Effector memory CD8-positive, alpha-beta T cell (primary cell): ENCODE measurements around the gene MMP26.
"Not testable (repeated sequence)": the region's sequence is repeated elsewhere in the genome, so short reads cannot be mapped to it uniquely, and the experiment has no call there.

Experiments used
- ATAC-seq: fragments of 150-1000 bp; cut with Tn5 transposase; replicated peaks from 2 replicates; pipeline ENCODE4 v1.10.0; 2021; ENCODE audit warnings: mild to moderate bottlenecking, moderate library complexity
- DNase-seq, 3 experiments: peaks; one replicate each; pipeline ENCODE4 v3.0.0; 2021
- H3K27ac Mint-ChIP-seq, 2 donors: one replicate each; pipeline ENCODE4 v1.8.0; 2022; ENCODE audit warnings: mild to moderate bottlenecking in 2 of 2, mixed read lengths in 2 of 2, moderate library complexity in 2 of 2
- H3K27me3 Mint-ChIP-seq, 2 donors: one replicate each; pipeline ENCODE4 v1.8.0; 2022; ENCODE audit warnings: mixed read lengths in 2 of 2
- H3K36me3 Mint-ChIP-seq: one replicate; pipeline ENCODE4 v1.8.0; 2022; ENCODE audit warnings: mild to moderate bottlenecking, moderate library complexity, mixed read lengths; ENCODE audit not compliant: insufficient read depth
- H3K4me1 Mint-ChIP-seq, 2 donors: one replicate each; pipeline ENCODE4 v1.8.0; 2022; ENCODE audit warnings: low read depth in 2 of 2, mixed read lengths in 2 of 2
- H3K4me3 Mint-ChIP-seq, 2 donors: one replicate each; pipeline ENCODE4 v1.8.0; 2022; ENCODE audit warnings: mild to moderate bottlenecking in 2 of 2, mixed read lengths in 2 of 2, moderate library complexity in 2 of 2
- H3K9me3 Mint-ChIP-seq, 2 donors: one replicate each; pipeline ENCODE4 v1.8.0; 2022; ENCODE audit warnings: mixed read lengths in 2 of 2

The MMP26 gene

GRCh38 chr11:4695442-4695841 is 9.1 kb upstream of the MMP26 start:
- ATAC-seq (no peak), DNase-seq (no peak)
- Mint-ChIP-seq H3K27ac (no peak overlapping the region), H3K27me3 (peaks cover 10% of the 10 kb centered on the region in 2 donors), H3K4me3 (no peak overlapping the region), H3K9me3 (no peaks in the 10 kb centered on the region), H3K4me1 (peaks cover 2 to 13% of the 10 kb centered on the region in 2 donors), H3K36me3 (no peaks in the 10 kb centered on the region)

GRCh38 chr11:4697585-4697984 is 7.0 kb upstream of the MMP26 start, which contains the start of gene OR51E2:
Gene OR51E2 (minus strand): TSS chr11:4697853. CDS start chr11:4682711, 15,142 bp downstream.
- no peak for DNase-seq
- no peaks in the 10 kb centered on the region for H3K9me3 Mint-ChIP-seq
- H3K27me3 Mint-ChIP-seq = peaks cover 0 to 6% of the 10 kb centered on the region in 2 donors
- no peaks in the 10 kb centered on the region for H3K36me3 Mint-ChIP-seq
- H3K27ac Mint-ChIP-seq = peak within 1 kb of the TSS in 1 of 2 donors; percentile 47
- H3K4me1 Mint-ChIP-seq = peaks cover 2 to 13% of the 10 kb centered on the region in 2 donors
- no peak for ATAC-seq
- H3K4me3 Mint-ChIP-seq = no peak within 1 kb of the TSS

- H3K4me1 Mint-ChIP-seq = peaks cover 2 to 13% of the 10 kb centered on the region in 2 donors
- H3K36me3 Mint-ChIP-seq = no peaks in the 10 kb centered on the region
- H3K4me3 Mint-ChIP-seq = peak overlapping the region in 1 of 2 donors; percentile 20
- DNase-seq = no peak
- peaks cover 0 to 6% of the 10 kb centered on the region in 2 donors for H3K27me3 Mint-ChIP-seq
- ATAC-seq = peak; percentile 63
- H3K27ac Mint-ChIP-seq = peak overlapping the region in 1 of 2 donors; percentile 7
- no peaks in the 10 kb centered on the region for H3K9me3 Mint-ChIP-seq
Measured at GRCh38 chr11:4699697-4700435, 4.7 kb upstream of the MMP26 start.

- no peak for DNase-seq
- H3K9me3 Mint-ChIP-seq = no peaks in the 10 kb centered on the region
- H3K27ac Mint-ChIP-seq = peak overlapping the region in 1 of 2 donors; percentile 7
- H3K4me1 Mint-ChIP-seq = peaks cover 2 to 13% of the 10 kb centered on the region in 2 donors
- peaks cover 0 to 6% of the 10 kb centered on the region in 2 donors for H3K27me3 Mint-ChIP-seq
- no peaks in the 10 kb centered on the region for H3K36me3 Mint-ChIP-seq
- ATAC-seq = no peak
- peak overlapping the region in 1 of 2 donors; percentile 20 for H3K4me3 Mint-ChIP-seq
Measured at GRCh38 chr11:4700436-4700820, 4.2 kb upstream of the MMP26 start.

- no peaks in the 10 kb centered on the region for H3K9me3 Mint-ChIP-seq
- no peak overlapping the region for H3K27ac Mint-ChIP-seq
- DNase-seq = no peak
- no peak overlapping the region for H3K4me3 Mint-ChIP-seq
- H3K36me3 Mint-ChIP-seq = no peaks in the 10 kb centered on the region
- H3K4me1 Mint-ChIP-seq = peaks cover under 1% of the 10 kb centered on the region in 2 donors
- peaks cover 8 to 12% of the 10 kb centered on the region in 2 donors for H3K27me3 Mint-ChIP-seq
- ATAC-seq = no peak
Measured at GRCh38 chr11:4704790-4705334, 278 bp downstream of the MMP26 start.

- ATAC-seq (no peak), DNase-seq (no peak)
- Mint-ChIP-seq H3K36me3 (no peaks in the 10 kb centered on the region), H3K27me3 (peaks cover 39 to 41% of the 10 kb centered on the region in 2 donors), H3K27ac (no peak overlapping the region), H3K9me3 (no peaks in the 10 kb centered on the region), H3K4me3 (no peak overlapping the region), H3K4me1 (no peaks in the 10 kb centered on the region)
Measured at GRCh38 chr11:4713241-4713640, 8.7 kb downstream of the MMP26 start.

GRCh38 chr11:4714300-4714699 is 9.7 kb downstream of the MMP26 start:
- DNase-seq (no peak), ATAC-seq (no peak)
- Mint-ChIP-seq H3K27ac (no peak overlapping the region), H3K27me3 (peaks cover 45 to 49% of the 10 kb centered on the region in 2 donors), H3K4me3 (no peak overlapping the region), H3K36me3 (no peaks in the 10 kb centered on the region), H3K9me3 (no peaks in the 10 kb centered on the region), H3K4me1 (no peaks in the 10 kb centered on the region)

GRCh38 chr11:4722616-4723534 is 18.3 kb downstream of the MMP26 start:
- H3K27me3 Mint-ChIP-seq = peaks cover 17 to 32% of the 10 kb centered on the region in 2 donors
- not testable (repeated sequence) for H3K9me3 Mint-ChIP-seq, DNase-seq, H3K4me3 Mint-ChIP-seq, H3K36me3 Mint-ChIP-seq, H3K27ac Mint-ChIP-seq, H3K4me1 Mint-ChIP-seq, ATAC-seq

- DNase-seq (no peak), ATAC-seq (no peak)
- H3K27me3 Mint-ChIP-seq = peaks cover 9 to 11% of the 10 kb centered on the region in 2 donors
- no peaks in the 10 kb centered on the region for H3K9me3 Mint-ChIP-seq
- H3K4me3 Mint-ChIP-seq = no peak overlapping the region
- H3K36me3 Mint-ChIP-seq = no peaks in the 10 kb centered on the region
- no peak overlapping the region for H3K27ac Mint-ChIP-seq
- H3K4me1 Mint-ChIP-seq = no peaks in the 10 kb centered on the region
Measured at GRCh38 chr11:4727171-4727570, 22.6 kb downstream of the MMP26 start.

- no peaks in the 10 kb centered on the region for H3K36me3 Mint-ChIP-seq
- no peak for DNase-seq
- no peak overlapping the region for H3K27ac Mint-ChIP-seq
- H3K9me3 Mint-ChIP-seq = no peaks in the 10 kb centered on the region
- H3K27me3 Mint-ChIP-seq = peaks cover 25 to 32% of the 10 kb centered on the region in 2 donors
- no peaks in the 10 kb centered on the region for H3K4me1 Mint-ChIP-seq
- no peak for ATAC-seq
- no peak overlapping the region for H3K4me3 Mint-ChIP-seq
Measured at GRCh38 chr11:4740735-4741134, 36.2 kb downstream of the MMP26 start.

GRCh38 chr11:4748438-4748837 is 43.9 kb downstream of the MMP26 start:
- no peak overlapping the region for H3K27ac Mint-ChIP-seq
- no peaks in the 10 kb centered on the region for H3K4me1 Mint-ChIP-seq
- DNase-seq (no peak), ATAC-seq (no peak)
- no peaks in the 10 kb centered on the region for H3K36me3 Mint-ChIP-seq
- H3K9me3 Mint-ChIP-seq = no peaks in the 10 kb centered on the region
- no peak overlapping the region for H3K4me3 Mint-ChIP-seq
- H3K27me3 Mint-ChIP-seq = peaks cover 13 to 28% of the 10 kb centered on the region in 2 donors

GRCh38 chr11:4751201-4751600 is 46.6 kb downstream of the MMP26 start:
- DNase-seq = no peak
- no peak for ATAC-seq
- H3K36me3 Mint-ChIP-seq = no peaks in the 10 kb centered on the region
- no peak overlapping the region for H3K4me3 Mint-ChIP-seq
- H3K4me1 Mint-ChIP-seq = no peaks in the 10 kb centered on the region
- H3K27me3 Mint-ChIP-seq = peaks cover 5 to 19% of the 10 kb centered on the region in 2 donors
- no peaks in the 10 kb centered on the region for H3K9me3 Mint-ChIP-seq
- H3K27ac Mint-ChIP-seq = no peak overlapping the region
